Measurements from ENCODE around the gene CALML6. TPM values are rescaled to one million over a fixed set of nuclear protein-coding genes. Genes with fewer than 3 reads are reported as not detected.

The CALML6 gene
- total and polyA plus RNA-seq, 10 of the 15 experiments (the other 5 are each of a cell fraction or from before 2014, with no cell fraction given): 0.07 to 1.3 (median 0.21) TPM; not detected in 5

GRCh38 chr1:1910033-1910465 is 5.0 kb upstream of the CALML6 start (continued):
- TF ChIP-seq ZNF687 (IDR thresholded peaks at IDR 0.05) (no peak), CBX5 (IDR thresholded peaks at IDR 0.05; ENCODE audit: low read depth) (no peak), TBL1XR1 (IDR thresholded peaks at IDR 0.05; ENCODE audit: low read depth, low read length) (no peak), NFXL1 (IDR thresholded peaks at IDR 0.05; ENCODE audit: borderline replicate concordance) (no peak), ATF2 (IDR thresholded peaks at IDR 0.05; ENCODE audit: low read length) (no peak), CTCF (IDR thresholded peaks at IDR 0.05 in 2 of 3, conservative IDR thresholded peaks at IDR 0.05 in 1 of 3; ENCODE audit: control insufficient read depth in 2 of 3, extremely low read depth in 1 of 3, insufficient read depth in 1 of 3, low read depth in 3 of 3, low read length in 3 of 3) (no peak)

Measured in GM12878 (cell line).